Spleen (tissue), 7 donors: Measurements from ENCODE around the gene CERKL.

Experiments used
- CTCF ChIP-seq, 11 experiments: fragments of 200-600 bp in 7 of 11; fragments of 450-650 bp in 4 of 11; sonication (generic) in 4 of 11; IDR thresholded peaks in 8 of 11; conservative IDR thresholded peaks in 3 of 11; 1 replicate in 7 of 11; 2 replicates in 4 of 11; pipeline versions ENCODE4 v1.4.0 to v1.8.0; 2016 to 2021; ENCODE audit warnings: antibody characterized with exemption in 11 of 11, inconsistent platforms in 4 of 11, mild to moderate bottlenecking in 1 of 11
- POLR2A ChIP-seq, 3 donors: fragments of 450-650 bp; IDR thresholded peaks; one replicate each; pipeline ENCODE4 v1.5.1; 2017; ENCODE audit warnings: antibody characterized with exemption in 3 of 3, mild to moderate bottlenecking in 1 of 3
- donor health status: DM: no; HTN: no; CAD: no; lungs with moderate emphysema.
- donor health status: DM: no; HTN: no; CAD: no.
- donor health status: DM: no; HTN: no; CAD: no.

GRCh38 chr2:181672255-181673008 lies 15.5 kb upstream of the CERKL start:
- no peak for TF ChIP-seq POLR2A (IDR thresholded peaks at IDR 0.05)
- no peak for TF ChIP-seq CTCF (IDR thresholded peaks at IDR 0.05 in 8 of 11, conservative IDR thresholded peaks at IDR 0.05 in 3 of 11)
